HEK293 (cell line): ENCODE measurements around the gene GALNT2.

Experiments used
- CTCF ChIA-PET: fragments of 350-600 bp; formaldehyde crosslinking; extraction: SDS; loops from one replicate; lab custom pipeline; 2021; ENCODE audit warnings: antibody characterized with exemption; lab: Yijun Ruan, JAX
- POLR2A ChIA-PET: fragments of 300-600 bp; formaldehyde crosslinking; extraction: SDS; loops from one replicate; lab custom pipeline; 2020; ENCODE audit warnings: antibody characterized with exemption, inconsistent platforms; lab: Yijun Ruan, JAX
- H3K27ac ChIP-seq: fragments of 200-500 bp; sonication (Bioruptor generic); 2 replicates; pipeline ENCODE4 v1.5.1; 2014; ENCODE audit warnings: low read depth, low read length, control low read depth, inconsistent platforms; ENCODE audit errors: extremely low read depth
- H3K36me3 ChIP-seq, 2 experiments: fragments of 200-500 bp in 1 of 2; sonication (Bioruptor generic) in 1 of 2; 1 replicate in 1 of 2; 2 replicates in 1 of 2; pipeline ENCODE4 v1.5.1; 2014 to 2017; ENCODE audit warnings: inconsistent platforms in 2 of 2, low read length in 2 of 2; ENCODE audit not compliant: control insufficient read depth in 2 of 2, insufficient read depth in 1 of 2
- H3K4me1 ChIP-seq: fragments of 200-500 bp; sonication (Bioruptor generic); 2 replicates; pipeline ENCODE4 v1.5.1; 2014; ENCODE audit warnings: mild to moderate bottlenecking, low read length, inconsistent platforms; ENCODE audit not compliant: control insufficient read depth, insufficient read depth
- H3K4me3 ChIP-seq: 2 replicates; pipeline ENCODE4 v1.5.1; 2011; ENCODE audit warnings: low read depth, mild to moderate bottlenecking, control low read depth, low read length, moderate library complexity
- H3K9me3 ChIP-seq: fragments of 200-500 bp; sonication (Bioruptor generic); 2 replicates; pipeline ENCODE4 v1.5.1; 2014; ENCODE audit warnings: low read depth, low read length, inconsistent platforms; ENCODE audit not compliant: control insufficient read depth, insufficient read depth
- BCL11B ChIP-seq: fragments of 450-650 bp; formaldehyde crosslinking; IDR thresholded peaks from 2 replicates; pipeline ENCODE4 v1.5.1; 2016; ENCODE audit warnings: low read depth, missing biosample characterization, missing genetic modification characterization
- GLI2 ChIP-seq: fragments of 450-650 bp; formaldehyde crosslinking; IDR thresholded peaks from 2 replicates; pipeline ENCODE4; 2017; ENCODE audit warnings: missing biosample characterization, missing genetic modification characterization, low read depth, borderline replicate concordance
- GLI4 ChIP-seq: fragments of 450-650 bp; formaldehyde crosslinking; IDR thresholded peaks from 2 replicates; pipeline ENCODE4 v1.5.1; 2016; ENCODE audit warnings: missing biosample characterization, missing genetic modification characterization
- KLF16 ChIP-seq: fragments of 450-650 bp; formaldehyde crosslinking; IDR thresholded peaks from 2 replicates; pipeline ENCODE4 v1.5.1; 2017; ENCODE audit warnings: missing biosample characterization, missing genetic modification characterization
- MZF1 ChIP-seq: fragments of 450-650 bp; formaldehyde crosslinking; IDR thresholded peaks from 2 replicates; pipeline ENCODE4 v1.5.1; 2017; ENCODE audit warnings: missing biosample characterization, missing genetic modification characterization, borderline replicate concordance
- SETDB1 ChIP-seq: IDR thresholded peaks from one replicate; pipeline ENCODE4 v1.6.1; 2017; ENCODE audit warnings: mild to moderate bottlenecking, low read length, moderate library complexity, mixed read lengths; ENCODE audit not compliant: insufficient read length
- SP3 ChIP-seq: fragments of 450-650 bp; formaldehyde crosslinking; IDR thresholded peaks from 2 replicates; pipeline ENCODE4 v1.5.1; 2016; ENCODE audit warnings: missing biosample characterization, missing genetic modification characterization
- ZFHX2 ChIP-seq: fragments of 450-650 bp; formaldehyde crosslinking; conservative IDR thresholded peaks from 2 replicates; pipeline ENCODE4 v1.5.1; 2016; ENCODE audit warnings: missing biosample characterization, missing genetic modification characterization
- ZNF133 ChIP-seq: fragments of 450-650 bp; formaldehyde crosslinking; IDR thresholded peaks from 2 replicates; pipeline ENCODE4 v1.5.1; 2016; ENCODE audit warnings: missing biosample characterization, missing genetic modification characterization
- ZNF16 ChIP-seq: fragments of 450-650 bp; formaldehyde crosslinking; IDR thresholded peaks from 2 replicates; pipeline ENCODE4 v1.5.1; 2016; ENCODE audit warnings: low read depth, missing biosample characterization, missing genetic modification characterization
- ZNF169 ChIP-seq: fragments of 450-650 bp; formaldehyde crosslinking; IDR thresholded peaks from 2 replicates; pipeline ENCODE4 v1.5.1; 2016; ENCODE audit warnings: missing biosample characterization, missing genetic modification characterization
- ZNF174 ChIP-seq: fragments of 450-650 bp; formaldehyde crosslinking; IDR thresholded peaks from 2 replicates; pipeline ENCODE4 v1.5.0; 2017; ENCODE audit warnings: missing biosample characterization, mild to moderate bottlenecking, missing genetic modification characterization
- ZNF214 ChIP-seq: fragments of 450-650 bp; formaldehyde crosslinking; IDR thresholded peaks from 2 replicates; pipeline ENCODE4 v1.5.1; 2017; ENCODE audit warnings: missing biosample characterization, mild to moderate bottlenecking, missing genetic modification characterization, borderline replicate concordance
- ZNF24 ChIP-seq: fragments of 450-650 bp; formaldehyde crosslinking; IDR thresholded peaks from 2 replicates; pipeline ENCODE4 v1.5.1; 2016; ENCODE audit warnings: missing biosample characterization, missing genetic modification characterization
- ZNF266 ChIP-seq: fragments of 450-650 bp; formaldehyde crosslinking; IDR thresholded peaks from 2 replicates; pipeline ENCODE4 v1.5.1; 2016; ENCODE audit warnings: missing biosample characterization, missing genetic modification characterization, low read depth
- ZNF302 ChIP-seq: fragments of 450-650 bp; formaldehyde crosslinking; IDR thresholded peaks from 2 replicates; pipeline ENCODE4 v1.5.1; 2016; ENCODE audit warnings: missing biosample characterization, missing genetic modification characterization, low read depth
- ZNF423 ChIP-seq: fragments of 450-650 bp; formaldehyde crosslinking; IDR thresholded peaks from 2 replicates; pipeline ENCODE4 v1.5.1; 2016; ENCODE audit warnings: missing biosample characterization, missing genetic modification characterization
- ZNF548 ChIP-seq: fragments of 450-650 bp; formaldehyde crosslinking; IDR thresholded peaks from 2 replicates; pipeline ENCODE4 v1.5.1; 2016; ENCODE audit warnings: missing biosample characterization, missing genetic modification characterization
- ZNF596 ChIP-seq: fragments of 450-650 bp; IDR thresholded peaks from 2 replicates; pipeline ENCODE4 v1.5.0; 2018; ENCODE audit warnings: missing biosample characterization, mild to moderate bottlenecking, missing genetic modification characterization, moderate library complexity
- ZNF629 ChIP-seq: fragments of 450-650 bp; formaldehyde crosslinking; IDR thresholded peaks from 2 replicates; pipeline ENCODE4 v1.5.1; 2017; ENCODE audit warnings: missing biosample characterization, missing genetic modification characterization
- ZNF660 ChIP-seq: fragments of 450-650 bp; IDR thresholded peaks from 2 replicates; pipeline ENCODE4 v1.5.1; 2018; ENCODE audit warnings: missing biosample characterization, mild to moderate bottlenecking, missing genetic modification characterization
- ZNF707 ChIP-seq: fragments of 450-650 bp; formaldehyde crosslinking; IDR thresholded peaks from 2 replicates; pipeline ENCODE4 v1.5.1; 2016; ENCODE audit warnings: missing biosample characterization, missing genetic modification characterization
- ZNF785 ChIP-seq: fragments of 450-650 bp; formaldehyde crosslinking; IDR thresholded peaks from 2 replicates; pipeline ENCODE4 v1.5.1; 2016; ENCODE audit warnings: missing biosample characterization, missing genetic modification characterization
- ZNF843 ChIP-seq: fragments of 450-650 bp; formaldehyde crosslinking; IDR thresholded peaks from 2 replicates; pipeline ENCODE4 v1.5.1; 2016; ENCODE audit warnings: missing biosample characterization, missing genetic modification characterization
- TF ChIP-seq, protein P1 (sequence below): fragments of 450-650 bp; formaldehyde crosslinking; IDR thresholded peaks from 2 replicates; pipeline ENCODE4 v1.5.1; 2016; ENCODE audit warnings: missing biosample characterization, missing genetic modification characterization
- TF ChIP-seq, protein P2 (sequence below): fragments of 450-650 bp; formaldehyde crosslinking; IDR thresholded peaks from 2 replicates; pipeline ENCODE4 v1.5.0; 2017; ENCODE audit warnings: missing biosample characterization, missing genetic modification characterization, borderline replicate concordance

Gene GALNT2

DNA sequence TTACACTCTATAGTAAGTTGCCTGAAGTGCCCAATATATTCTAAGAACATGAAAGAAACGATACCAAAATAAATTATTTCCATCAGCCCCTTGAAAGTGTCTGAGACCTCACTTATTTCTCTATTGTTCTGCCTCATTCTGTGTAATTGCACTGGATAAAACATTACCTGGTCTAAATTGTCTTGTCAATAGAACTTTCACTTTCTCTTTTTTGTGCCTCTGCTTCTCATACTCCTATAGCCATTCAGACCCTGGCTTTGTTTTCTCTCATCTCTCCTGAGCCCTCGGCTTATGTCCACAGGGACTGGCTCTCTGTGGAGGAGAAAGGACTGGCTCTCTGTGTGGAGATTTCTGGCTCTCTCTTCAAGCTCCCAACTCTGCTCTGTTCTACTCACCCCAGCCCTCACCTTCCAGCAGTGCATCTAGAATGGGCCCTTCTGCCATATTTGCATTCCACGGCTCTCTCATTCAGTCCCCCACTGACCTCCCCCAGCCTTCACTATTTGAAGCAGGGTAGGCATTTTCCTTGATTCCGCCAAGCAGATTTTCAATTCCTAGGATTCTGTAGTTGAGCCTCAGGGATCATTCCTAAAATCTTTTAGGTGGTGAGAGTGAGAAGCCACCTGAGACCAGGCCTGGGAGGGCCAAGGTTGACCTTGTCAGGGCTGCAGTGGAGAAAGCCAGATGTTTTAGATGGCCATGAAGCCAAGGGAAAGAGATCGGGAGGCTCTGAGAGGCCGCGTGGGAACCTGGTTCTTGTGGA lies 15.9 kb upstream of the GALNT2 start:
- no peaks in the 10 kb centered on the region for H3K36me3 ChIP-seq
- ChIA-PET POLR2A (interaction anchor here (1.2 kb wide), 1 partner anchor 16 kb away, joined by 3 read pairs; no protein-coding TSS in a partner anchor), CTCF (no interaction called here)
- H3K27ac ChIP-seq, result no peak overlapping the region
- no peaks in the 10 kb centered on the region for H3K9me3 ChIP-seq
- no peaks in the 10 kb centered on the region for H3K4me1 ChIP-seq
- TF ChIP-seq ZNF133 (tag by site-specific recombination) (no peak), MZF1 (tag by site-specific recombination) (no peak), BCL11B (tag by site-specific recombination) (no peak)
- no peak overlapping the region for H3K4me3 ChIP-seq

DNA sequence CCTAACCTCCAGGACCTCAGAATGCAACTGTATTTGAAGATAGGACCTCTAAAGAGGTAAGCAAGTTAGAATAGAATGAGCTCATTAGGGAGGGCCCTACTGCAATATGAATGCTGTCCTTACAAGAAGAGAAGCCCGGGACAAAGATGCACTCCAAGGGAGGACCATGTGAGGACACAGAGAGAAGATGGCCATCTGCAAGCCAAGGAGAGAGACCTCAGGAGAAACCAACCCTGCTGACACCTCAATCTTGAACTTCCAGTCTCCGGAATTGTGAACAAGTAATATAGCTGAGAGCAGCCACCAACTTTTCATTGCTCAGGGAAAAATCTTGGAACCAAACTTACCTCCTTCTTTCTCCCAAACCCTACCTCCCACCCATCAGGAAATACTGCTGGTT lies 15.0 kb upstream of the GALNT2 start:
- CTCF ChIA-PET, result no interaction called here
- no peak for TF ChIP-seq ZNF843 (tag by site-specific recombination)
- no peak for TF ChIP-seq ZNF596 (tag by site-specific recombination)
- no peak for TF ChIP-seq GLI4
- peak; percentile 63 for TF ChIP-seq ZNF548
- TF ChIP-seq ZNF629 (tag by site-specific recombination), result no peak
- TF ChIP-seq, protein P1, sequence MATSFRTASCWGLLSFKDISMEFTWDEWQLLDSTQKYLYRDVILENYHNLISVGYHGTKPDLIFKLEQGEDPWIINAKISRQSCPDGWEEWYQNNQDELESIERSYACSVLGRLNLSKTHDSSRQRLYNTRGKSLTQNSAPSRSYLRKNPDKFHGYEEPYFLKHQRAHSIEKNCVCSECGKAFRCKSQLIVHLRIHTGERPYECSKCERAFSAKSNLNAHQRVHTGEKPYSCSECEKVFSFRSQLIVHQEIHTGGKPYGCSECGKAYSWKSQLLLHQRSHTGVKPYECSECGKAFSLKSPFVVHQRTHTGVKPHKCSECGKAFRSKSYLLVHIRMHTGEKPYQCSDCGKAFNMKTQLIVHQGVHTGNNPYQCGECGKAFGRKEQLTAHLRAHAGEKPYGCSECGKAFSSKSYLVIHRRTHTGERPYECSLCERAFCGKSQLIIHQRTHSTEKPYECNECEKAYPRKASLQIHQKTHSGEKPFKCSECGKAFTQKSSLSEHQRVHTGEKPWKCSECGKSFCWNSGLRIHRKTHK (tag by site-specific recombination), result no peak
- no peak for TF ChIP-seq ZNF423
- TF ChIP-seq, all 188 proteins: peak for 1
- POLR2A ChIA-PET, result interaction anchor here (1.2 kb wide), 1 partner anchor 15 kb away, joined by 3 read pairs; no protein-coding TSS in a partner anchor
- Histone ChIP-seq H3K36me3 (no peaks in the 10 kb centered on the region), H3K27ac (no peak overlapping the region), H3K4me3 (no peak overlapping the region), H3K4me1 (no peaks in the 10 kb centered on the region), H3K9me3 (no peaks in the 10 kb centered on the region)

DNA sequence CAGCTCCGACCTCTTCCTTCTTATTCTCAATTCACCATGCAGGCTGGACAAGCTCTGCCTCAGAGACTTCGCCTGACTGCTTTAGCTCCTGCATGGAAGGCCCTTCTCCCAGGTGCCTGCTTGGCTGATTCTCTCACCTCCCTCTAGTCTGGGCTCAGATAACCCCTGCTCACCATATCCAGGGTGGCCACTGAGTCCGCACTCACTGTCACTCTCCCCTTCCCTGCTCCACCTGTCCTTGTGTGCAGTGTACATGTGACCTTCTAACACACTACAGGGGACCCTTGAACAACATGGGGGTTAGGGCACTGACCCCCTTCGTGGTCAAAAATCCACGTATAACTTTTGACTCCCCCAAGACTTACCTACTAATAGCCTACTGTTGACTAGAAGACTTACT lies 14.4 kb upstream of the GALNT2 start:
- Histone ChIP-seq H3K4me1 (no peaks in the 10 kb centered on the region), H3K9me3 (no peaks in the 10 kb centered on the region), H3K36me3 (no peaks in the 10 kb centered on the region), H3K27ac (no peak overlapping the region), H3K4me3 (no peak overlapping the region)
- ChIA-PET POLR2A (interaction anchor here (1.2 kb wide), 1 partner anchor 14 kb away, joined by 3 read pairs; no protein-coding TSS in a partner anchor), CTCF (no interaction called here)
- no peak for TF ChIP-seq SETDB1
- TF ChIP-seq ZNF174, result no peak
- no peak for TF ChIP-seq ZFHX2
- no peak for TF ChIP-seq ZNF707 (tag by site-specific recombination)
- TF ChIP-seq SP3, result no peak
- TF ChIP-seq ZNF169, result no peak

DNA sequence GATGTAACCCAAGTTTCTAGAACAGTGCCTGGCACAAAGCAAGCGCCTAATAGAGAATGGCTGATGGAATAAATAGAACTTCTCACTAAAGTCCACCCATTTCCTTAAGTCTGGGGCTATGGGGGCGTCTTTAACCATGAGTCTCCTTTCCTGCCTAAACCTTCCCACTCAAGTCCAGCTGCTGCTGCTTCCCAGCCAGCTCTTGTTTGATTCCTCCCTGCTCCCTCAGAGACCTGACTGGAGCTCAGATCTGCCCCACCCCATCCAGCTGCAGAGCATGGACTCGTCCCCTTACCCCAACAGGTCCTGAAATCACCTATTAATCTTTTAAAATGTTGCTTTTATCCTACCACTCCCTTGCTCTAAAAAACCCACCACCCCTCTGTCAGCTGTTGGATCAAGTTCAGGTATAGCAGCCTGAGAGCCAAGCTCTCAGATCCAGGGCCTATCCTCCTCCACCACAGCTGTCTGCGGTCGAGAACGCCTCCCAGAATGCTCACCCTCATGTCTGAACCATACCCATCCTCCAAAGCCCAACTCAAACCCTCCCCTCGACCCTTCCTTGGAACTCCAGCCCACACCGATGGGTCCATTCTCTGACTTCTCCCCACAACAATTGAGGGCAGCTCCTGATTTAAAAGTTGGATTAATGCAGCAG lies 12.8 kb upstream of the GALNT2 start:
- Histone ChIP-seq H3K36me3 (no peaks in the 10 kb centered on the region), H3K4me1 (no peaks in the 10 kb centered on the region), H3K9me3 (no peaks in the 10 kb centered on the region), H3K4me3 (no peak overlapping the region), H3K27ac (no peak overlapping the region)
- ChIA-PET POLR2A (no interaction called here), CTCF (interaction anchor here (1.8 kb wide), 1 partner anchor 256 kb away, joined by 4 read pairs; no protein-coding TSS in a partner anchor)
- TF ChIP-seq ZNF266 (tag by site-specific recombination) (no peak), ZNF24 (tag by site-specific recombination) (no peak), ZNF214 (tag by site-specific recombination) (no peak), ZNF785 (no peak), ZNF16 (tag by site-specific recombination) (no peak), ZNF302 (no peak), ZNF660 (tag by site-specific recombination) (no peak), KLF16 (tag by site-specific recombination) (no peak), GLI2 (tag by site-specific recombination) (no peak)
- TF ChIP-seq, protein P2, sequence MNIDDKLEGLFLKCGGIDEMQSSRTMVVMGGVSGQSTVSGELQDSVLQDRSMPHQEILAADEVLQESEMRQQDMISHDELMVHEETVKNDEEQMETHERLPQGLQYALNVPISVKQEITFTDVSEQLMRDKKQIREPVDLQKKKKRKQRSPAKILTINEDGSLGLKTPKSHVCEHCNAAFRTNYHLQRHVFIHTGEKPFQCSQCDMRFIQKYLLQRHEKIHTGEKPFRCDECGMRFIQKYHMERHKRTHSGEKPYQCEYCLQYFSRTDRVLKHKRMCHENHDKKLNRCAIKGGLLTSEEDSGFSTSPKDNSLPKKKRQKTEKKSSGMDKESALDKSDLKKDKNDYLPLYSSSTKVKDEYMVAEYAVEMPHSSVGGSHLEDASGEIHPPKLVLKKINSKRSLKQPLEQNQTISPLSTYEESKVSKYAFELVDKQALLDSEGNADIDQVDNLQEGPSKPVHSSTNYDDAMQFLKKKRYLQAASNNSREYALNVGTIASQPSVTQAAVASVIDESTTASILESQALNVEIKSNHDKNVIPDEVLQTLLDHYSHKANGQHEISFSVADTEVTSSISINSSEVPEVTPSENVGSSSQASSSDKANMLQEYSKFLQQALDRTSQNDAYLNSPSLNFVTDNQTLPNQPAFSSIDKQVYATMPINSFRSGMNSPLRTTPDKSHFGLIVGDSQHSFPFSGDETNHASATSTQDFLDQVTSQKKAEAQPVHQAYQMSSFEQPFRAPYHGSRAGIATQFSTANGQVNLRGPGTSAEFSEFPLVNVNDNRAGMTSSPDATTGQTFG (tag by site-specific recombination), result no peak
